Left lung (tissue), 10 donors: ENCODE data around the gene FMO4. TPM values are rescaled to one million over a fixed set of nuclear protein-coding genes. Genes with fewer than 3 reads are reported as not detected.
"Not testable (repeated sequence)": the region's sequence is repeated elsewhere in the genome, so short reads cannot be mapped to it uniquely, and the experiment has no call there.

ENCODE experiments used
- ATAC-seq: fragments of 200-7000 bp; cut with Tn5 transposase; one replicate; pipeline ENCODE4 v1.9.1; 2020; ENCODE audit warnings: moderate library complexity
- DNase-seq, 4 donors: peaks; one replicate each; pipeline ENCODE4 v3.0.0-alpha.2; 2013 to 2020
- H3K27ac ChIP-seq, 2 donors: fragments of 200-600 bp; sonication (generic) in 1 of 2; one replicate each; pipeline versions ENCODE4 v1.5.0 to v1.8.0; 2020 to 2021
- H3K27me3 ChIP-seq, 2 donors: fragments of 200-600 bp; sonication (generic) in 1 of 2; one replicate each; pipeline versions ENCODE4 v1.5.0 to v1.8.0; 2020 to 2021
- H3K36me3 ChIP-seq, 2 donors: fragments of 200-600 bp; sonication (generic) in 1 of 2; one replicate each; pipeline versions ENCODE4 v1.5.0 to v1.8.0; 2020 to 2021
- H3K4me1 ChIP-seq, 2 donors: fragments of 200-600 bp; one replicate each; pipeline ENCODE4 v1.8.0; 2021
- H3K4me3 ChIP-seq, 2 donors: fragments of 200-600 bp; sonication (generic) in 1 of 2; one replicate each; pipeline versions ENCODE4 v1.5.0 to v1.8.0; 2020 to 2021; ENCODE audit warnings: mild to moderate bottlenecking in 1 of 2
- H3K9me3 ChIP-seq, 2 donors: fragments of 200-600 bp; sonication (generic) in 1 of 2; one replicate each; pipeline versions ENCODE4 v1.5.0 to v1.8.0; 2020 to 2021
- intact Hi-C, 2 donors: fragments of 100-400 bp; cut with DNase I; formaldehyde crosslinking; loops; one replicate each; pipeline versions ENCODE4 v1.11.2 to v1.14.2; 2022
- polyA plus RNA-seq, 6 donors: library from polyadenylated mRNA; unstranded; fragments of 120-200 nt; gene quantifications; one replicate each; pipeline ENCODE4 v1.2.1, GENCODE V29; 2013; ENCODE audit not compliant: insufficient read length in 6 of 6
- total RNA-seq, 2 donors: library from RNA; stranded (reverse); fragmentation: NEBNext Ultra II Directional; extraction: Animal tissue kit (Norgen Biotek cat#: 25700); gene quantifications; one replicate each; pipeline ENCODE4 v1.2.1, GENCODE V29; 2021
- TF ChIP-seq, protein P1 (sequence below), 2 donors: fragments of 200-600 bp; sonication (generic) in 1 of 2; IDR thresholded peaks; one replicate each; pipeline versions ENCODE4 v1.5.0 to v1.8.0; 2021; ENCODE audit warnings: antibody characterized with exemption in 2 of 2
- donor health status: DM: no; HTN: yes; CAD: no.
- donor health status: DM: no; HTN: no; CAD: no.

The FMO4 gene
- total and polyA plus RNA-seq, 8 donors = 4.0 to 19.7 (median 16.2) TPM

GRCh38 chr1:171351961-171352360, 38.0 kb downstream of the FMO4 start:
- DNase-seq (no peak), ATAC-seq (no peak)
- Histone ChIP-seq H3K4me1 (no peaks in the 10 kb centered on the region), H3K4me3 (no peak overlapping the region), H3K9me3 (no peaks in the 10 kb centered on the region), H3K27ac (no peak overlapping the region), H3K27me3 (no peaks in the 10 kb centered on the region), H3K36me3 (no peaks in the 10 kb centered on the region)
- intact Hi-C loops = no loop called here
- TF ChIP-seq, protein P1, sequence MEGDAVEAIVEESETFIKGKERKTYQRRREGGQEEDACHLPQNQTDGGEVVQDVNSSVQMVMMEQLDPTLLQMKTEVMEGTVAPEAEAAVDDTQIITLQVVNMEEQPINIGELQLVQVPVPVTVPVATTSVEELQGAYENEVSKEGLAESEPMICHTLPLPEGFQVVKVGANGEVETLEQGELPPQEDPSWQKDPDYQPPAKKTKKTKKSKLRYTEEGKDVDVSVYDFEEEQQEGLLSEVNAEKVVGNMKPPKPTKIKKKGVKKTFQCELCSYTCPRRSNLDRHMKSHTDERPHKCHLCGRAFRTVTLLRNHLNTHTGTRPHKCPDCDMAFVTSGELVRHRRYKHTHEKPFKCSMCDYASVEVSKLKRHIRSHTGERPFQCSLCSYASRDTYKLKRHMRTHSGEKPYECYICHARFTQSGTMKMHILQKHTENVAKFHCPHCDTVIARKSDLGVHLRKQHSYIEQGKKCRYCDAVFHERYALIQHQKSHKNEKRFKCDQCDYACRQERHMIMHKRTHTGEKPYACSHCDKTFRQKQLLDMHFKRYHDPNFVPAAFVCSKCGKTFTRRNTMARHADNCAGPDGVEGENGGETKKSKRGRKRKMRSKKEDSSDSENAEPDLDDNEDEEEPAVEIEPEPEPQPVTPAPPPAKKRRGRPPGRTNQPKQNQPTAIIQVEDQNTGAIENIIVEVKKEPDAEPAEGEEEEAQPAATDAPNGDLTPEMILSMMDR (IDR thresholded peaks at IDR 0.05) = no peak

- intact Hi-C loops = no loop called here
These were observed 38.6 kb downstream of the FMO4 start for GRCh38 chr1:171352554-171352953.

DNA sequence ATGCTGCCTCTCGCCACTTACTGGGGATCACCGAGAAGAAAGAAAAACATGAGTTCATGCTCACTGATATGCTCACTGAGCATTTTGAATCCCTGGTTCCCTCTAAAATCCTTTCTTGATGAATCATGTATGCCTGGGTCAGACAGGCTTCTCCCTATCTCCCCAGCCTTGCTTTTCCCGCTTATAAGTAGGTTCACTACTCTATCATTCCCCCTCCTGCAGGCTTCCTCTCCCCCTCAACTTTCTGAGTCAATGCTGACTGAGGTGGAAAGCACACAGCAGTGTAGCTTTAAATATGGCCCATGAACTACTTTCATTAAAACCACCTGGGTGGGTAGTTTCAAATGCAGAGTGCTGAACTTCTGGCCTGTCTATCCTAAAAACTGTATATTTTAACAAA, 41.7 kb downstream of the FMO4 start:
- no peaks in the 10 kb centered on the region for H3K9me3 ChIP-seq
- DNase-seq = no peak
- H3K4me1 ChIP-seq = no peaks in the 10 kb centered on the region
- TF ChIP-seq, protein P1 (IDR thresholded peaks at IDR 0.05) = no peak
- no peak for ATAC-seq
- no peak overlapping the region for H3K27ac ChIP-seq
- H3K4me3 ChIP-seq = no peak overlapping the region
- intact Hi-C loops = no loop called here
- H3K27me3 ChIP-seq = no peaks in the 10 kb centered on the region
- no peaks in the 10 kb centered on the region for H3K36me3 ChIP-seq

More at GRCh38 chr1:171352554-171352953, 38.6 kb downstream of the FMO4 start:
- ATAC-seq (no peak), DNase-seq (no peak)
- no peaks in the 10 kb centered on the region for H3K27me3 ChIP-seq
- H3K27ac ChIP-seq = no peak overlapping the region
- H3K9me3 ChIP-seq = no peaks in the 10 kb centered on the region
- no peaks in the 10 kb centered on the region for H3K4me1 ChIP-seq
- H3K36me3 ChIP-seq = no peaks in the 10 kb centered on the region
- H3K4me3 ChIP-seq = no peak overlapping the region
- TF ChIP-seq, protein P1 (IDR thresholded peaks at IDR 0.05) = no peak

- ATAC-seq = peak; percentile 14
- no peaks in the 10 kb centered on the region for H3K27me3 ChIP-seq
- TF ChIP-seq, protein P1 (IDR thresholded peaks at IDR 0.05) = no peak
- peaks cover 0 to under 1% of the 10 kb centered on the region in 2 donors for H3K9me3 ChIP-seq
- DNase-seq = no peak
- H3K27ac ChIP-seq = no peak overlapping the region
- no peaks in the 10 kb centered on the region for H3K4me1 ChIP-seq
- no peak overlapping the region for H3K4me3 ChIP-seq
- H3K36me3 ChIP-seq = no peaks in the 10 kb centered on the region
- intact Hi-C loops = no loop called here
These were observed 43.2 kb downstream of the FMO4 start for GRCh38 chr1:171357179-171357578.

DNA sequence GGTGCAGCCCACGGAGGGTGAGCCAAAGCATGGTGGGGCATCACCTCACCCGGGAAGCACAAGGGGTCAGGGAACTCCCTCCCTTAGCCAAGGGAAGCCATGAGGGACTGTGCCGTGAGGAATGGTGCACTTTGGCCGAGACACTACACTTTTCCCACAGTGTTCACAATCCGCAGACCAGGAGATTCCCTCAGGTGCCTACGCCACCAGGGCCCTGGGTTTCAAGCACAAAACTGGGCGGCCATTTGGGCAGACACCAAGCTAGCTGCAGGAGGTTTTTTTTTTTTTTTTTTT, 45.3 kb downstream of the FMO4 start:
- H3K27ac ChIP-seq = not testable (repeated sequence)

DNA sequence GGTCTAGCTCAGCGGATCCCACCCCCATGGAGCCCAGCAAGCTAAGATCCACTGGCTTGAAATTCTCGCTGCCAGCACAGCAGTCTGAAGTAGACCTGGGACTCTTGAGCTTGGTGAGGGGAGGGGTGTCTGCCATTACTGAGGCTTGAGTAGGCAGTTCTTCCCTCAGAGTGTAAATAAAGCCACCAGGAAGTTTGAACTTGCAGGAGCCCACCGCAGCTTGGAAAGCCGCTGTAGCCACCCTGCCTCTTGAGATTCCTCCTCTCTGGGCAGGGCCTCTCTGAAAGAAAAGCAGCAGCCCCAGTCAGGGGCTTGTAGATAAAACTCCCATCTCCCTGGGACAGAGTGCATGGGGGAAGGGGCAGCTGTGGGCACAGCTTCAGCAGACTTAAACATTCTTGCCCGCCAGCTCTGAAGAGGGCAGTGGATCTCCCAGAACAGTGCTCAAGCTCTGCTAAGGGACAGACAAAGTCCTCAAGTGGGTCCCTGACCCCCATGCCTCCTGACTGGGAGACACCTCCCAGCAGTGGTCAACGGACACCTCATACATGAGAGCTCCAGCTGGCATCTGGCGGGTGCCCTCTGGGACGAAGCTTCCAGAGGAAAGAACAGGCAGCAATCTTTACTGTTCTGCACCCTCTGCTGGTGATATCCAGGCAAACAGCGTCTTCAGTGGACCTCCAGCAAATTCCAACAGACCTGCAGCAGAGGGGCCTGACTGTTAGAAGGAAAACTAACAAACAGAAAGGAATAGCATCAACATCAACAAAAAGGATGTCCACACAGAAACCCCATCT, 45.9 kb downstream of the FMO4 start:
- intact Hi-C loops = not testable (repeated sequence)

More for the DNA sequence above, 45.3 kb downstream of the FMO4 start:
- H3K4me3 ChIP-seq, ATAC-seq, H3K9me3 ChIP-seq, DNase-seq, intact Hi-C loops, H3K27me3 ChIP-seq, H3K4me1 ChIP-seq, H3K36me3 ChIP-seq: not testable (repeated sequence)

More for the DNA sequence above, 45.9 kb downstream of the FMO4 start:
- H3K9me3 ChIP-seq, H3K4me3 ChIP-seq, H3K27ac ChIP-seq, H3K36me3 ChIP-seq, H3K27me3 ChIP-seq, H3K4me1 ChIP-seq: not testable (repeated sequence)
- DNase-seq (peak in 1 of 4 donors; percentile 18), ATAC-seq (peak; percentile 62)
